Suprapubic skin (tissue), 4 donors: ENCODE results near the gene LSG1. TPM values are rescaled to one million over a fixed set of nuclear protein-coding genes. Genes with fewer than 3 reads are reported as not detected.

Source experiments
- DNase-seq, 2 donors: peaks; one replicate each; pipeline ENCODE4 v3.0.0-alpha.2; 2019; ENCODE audit warnings: low spot score in 2 of 2
- H3K27ac ChIP-seq: fragments of 200-600 bp; sonication (generic); one replicate; pipeline ENCODE4 v1.5.1; 2019
- H3K27me3 ChIP-seq: fragments of 200-600 bp; sonication (generic); one replicate; pipeline ENCODE4 v1.5.1; 2019
- H3K36me3 ChIP-seq: fragments of 200-600 bp; sonication (generic); one replicate; pipeline ENCODE4 v1.5.1; 2019
- H3K4me1 ChIP-seq: fragments of 200-600 bp; sonication (generic); one replicate; pipeline ENCODE4 v1.5.1; 2019
- H3K4me3 ChIP-seq: fragments of 200-600 bp; sonication (generic); one replicate; pipeline ENCODE4 v1.5.1; 2019; ENCODE audit warnings: mild to moderate bottlenecking
- H3K9me3 ChIP-seq: fragments of 200-600 bp; sonication (generic); one replicate; pipeline ENCODE4 v1.5.1; 2019
- CTCF ChIP-seq, 2 donors: fragments of 200-600 bp in 1 of 2; fragments of 450-650 bp in 1 of 2; sonication (generic) in 1 of 2; IDR thresholded peaks; one replicate each; pipeline ENCODE4 v1.5.1; 2016 to 2019; ENCODE audit warnings: antibody characterized with exemption in 2 of 2, mild to moderate bottlenecking in 1 of 2, moderate library complexity in 1 of 2
- EP300 ChIP-seq: sonication (generic); formaldehyde crosslinking; IDR thresholded peaks from one replicate; pipeline ENCODE4 v1.6.1; 2017; ENCODE audit warnings: antibody characterized with exemption
- POLR2A ChIP-seq, 2 donors: fragments of 450-650 bp; IDR thresholded peaks; one replicate each; pipeline ENCODE4 v1.6.1; 2017; ENCODE audit warnings: antibody characterized with exemption in 2 of 2, mild to moderate bottlenecking in 2 of 2, moderate library complexity in 2 of 2
- POLR2AphosphoS5 ChIP-seq, 3 donors: sonication (generic); formaldehyde crosslinking; IDR thresholded peaks; one replicate each; pipeline ENCODE4 v1.6.1; 2017; ENCODE audit warnings: antibody characterized with exemption in 3 of 3
- WGBS: methylation state at CpG from one replicate; pipeline ENCODE4 v1.1.5; 2018; 5-methylcytosine and 5-hydroxymethylcytosine counted together
- total RNA-seq, 4 donors: library from RNA; depleted of rRNA; stranded (reverse); fragments of >200 nt; gene quantifications; one replicate each; pipeline ENCODE4 v1.1.0, GENCODE V29; 2016

The LSG1 gene
- 10 to 100 TPM; 51.7 to 86.5 (median 56.6) TPM for total RNA-seq

GRCh38 chr3:194671900-194672808 lies at the start of gene LSG1:
LSG1 (minus strand) TSS chr3:194672191; CDS start chr3:194672162, 29 bp downstream.
- under 1% methylated on average over 46 of the region's 57 CpGs for WGBS
- peak within 1 kb of the TSS; percentile 93 for H3K27ac ChIP-seq

GRCh38 chr3:194720048-194720447 lies 48.1 kb upstream of the LSG1 start:
- H3K9me3 ChIP-seq = no peaks in the 10 kb centered on the region
- no peaks in the 10 kb centered on the region for H3K36me3 ChIP-seq
- DNase-seq = no peak
- H3K4me1 ChIP-seq = peaks cover 7% of the 10 kb centered on the region
- no peak overlapping the region for H3K27ac ChIP-seq
- H3K4me3 ChIP-seq = no peak overlapping the region
- TF ChIP-seq POLR2A (IDR thresholded peaks at IDR 0.05) (no peak), POLR2AphosphoS5 (IDR thresholded peaks at IDR 0.05) (no peak), EP300 (no peak), CTCF (IDR thresholded peaks at IDR 0.05) (no peak)
- H3K27me3 ChIP-seq = no peaks in the 10 kb centered on the region
- WGBS = 76% methylated on average over 6 of the region's 6 CpGs

More at GRCh38 chr3:194671900-194672808, at the start of gene LSG1:
- Histone ChIP-seq H3K4me1 (peaks cover 37% of the 10 kb centered on the region), H3K4me3 (peak within 1 kb of the TSS; percentile 62), H3K9me3 (no peaks in the 10 kb centered on the region), H3K27me3 (no peaks in the 10 kb centered on the region), H3K36me3 (no peaks in the 10 kb centered on the region)
- DNase-seq = peak; percentile 95
- TF ChIP-seq POLR2A (IDR thresholded peaks at IDR 0.05) = peak in 1 of 2 donors; percentile 55
- peak in 2 of 3 donors; percentile 55 to 98 for TF ChIP-seq POLR2AphosphoS5 (IDR thresholded peaks at IDR 0.05)
- TF ChIP-seq CTCF (IDR thresholded peaks at IDR 0.05) = no peak

- H3K27ac ChIP-seq = no peak overlapping the region
- no peaks in the 10 kb centered on the region for H3K9me3 ChIP-seq
- TF ChIP-seq EP300 = no peak
- TF ChIP-seq CTCF (IDR thresholded peaks at IDR 0.05) = no peak
- TF ChIP-seq POLR2A (IDR thresholded peaks at IDR 0.05) = no peak
- no peak for TF ChIP-seq POLR2AphosphoS5 (IDR thresholded peaks at IDR 0.05)
- peaks cover 9% of the 10 kb centered on the region for H3K4me1 ChIP-seq
- H3K36me3 ChIP-seq = no peaks in the 10 kb centered on the region
- 70% methylated on average over 2 of the region's 2 CpGs for WGBS
- H3K4me3 ChIP-seq = no peak overlapping the region
- H3K27me3 ChIP-seq = no peaks in the 10 kb centered on the region
- DNase-seq = no peak
Measured at GRCh38 chr3:194718079-194718478, 46.1 kb upstream of the LSG1 start.

GRCh38 chr3:194715022-194715800 lies 43.2 kb upstream of the LSG1 start:
- Histone ChIP-seq H3K9me3 (no peaks in the 10 kb centered on the region), H3K27me3 (no peaks in the 10 kb centered on the region), H3K36me3 (no peaks in the 10 kb centered on the region), H3K4me3 (no peak overlapping the region), H3K27ac (peak overlapping the region; percentile 14), H3K4me1 (peaks cover 9% of the 10 kb centered on the region)
- 52% methylated on average over 8 of the region's 8 CpGs for WGBS
- peak in 1 of 3 donors; percentile 19 for TF ChIP-seq POLR2AphosphoS5 (IDR thresholded peaks at IDR 0.05)
- no peak for TF ChIP-seq POLR2A (IDR thresholded peaks at IDR 0.05)
- no peak for TF ChIP-seq CTCF (IDR thresholded peaks at IDR 0.05)
- no peak for TF ChIP-seq EP300
- no peak for DNase-seq

- Histone ChIP-seq H3K4me1 (peaks cover 9% of the 10 kb centered on the region), H3K4me3 (no peak overlapping the region), H3K27ac (no peak overlapping the region), H3K36me3 (no peaks in the 10 kb centered on the region), H3K27me3 (no peaks in the 10 kb centered on the region), H3K9me3 (no peaks in the 10 kb centered on the region)
- WGBS = 75% methylated on average over 6 of the region's 6 CpGs
- DNase-seq = no peak
- TF ChIP-seq POLR2A (IDR thresholded peaks at IDR 0.05) (no peak), POLR2AphosphoS5 (IDR thresholded peaks at IDR 0.05) (no peak), CTCF (IDR thresholded peaks at IDR 0.05) (no peak), EP300 (no peak)
Measured at GRCh38 chr3:194714564-194714963, 42.6 kb upstream of the LSG1 start.
